ENCODE measurements around the gene CYTIP. TPM values are rescaled to one million over a fixed set of nuclear protein-coding genes. Genes with fewer than 3 reads are reported as not detected.
"Not testable (repeated sequence)": the region's sequence is repeated elsewhere in the genome, so short reads cannot be mapped to it uniquely, and the experiment has no call there.

The CYTIP gene
- total and polyA plus RNA-seq, 2 donors from 2014 or later: 3.5 to 24.0 TPM

DNA sequence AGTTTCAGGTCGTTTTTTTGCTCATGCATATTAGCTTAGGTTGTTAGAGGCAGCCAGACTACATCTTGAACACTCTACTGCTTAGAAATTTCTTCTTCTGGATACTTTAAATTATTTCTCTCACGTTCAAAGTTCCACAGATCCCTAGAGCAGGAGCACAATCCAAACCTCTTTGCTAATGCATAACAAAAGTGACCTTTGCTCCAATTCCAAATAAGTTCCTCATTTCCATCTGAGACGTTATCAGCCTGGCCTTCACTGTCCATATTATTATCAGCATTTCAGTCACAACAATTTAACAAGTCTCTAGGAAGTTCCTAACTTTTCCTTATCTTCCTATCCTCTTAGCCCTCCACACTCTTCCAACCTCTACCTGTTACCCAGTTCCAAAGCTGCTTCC, 67.8 kb downstream of the CYTIP start:
- no peaks in the 10 kb centered on the region for H3K36me3 ChIP-seq (ENCODE audit: control insufficient read depth in 2 of 3, insufficient read depth in 3 of 3, low read length in 3 of 3)
- peaks cover 0 to 8% (median 2%) of the 10 kb centered on the region in 3 donors for H3K9me3 ChIP-seq (ENCODE audit: control insufficient read depth in 2 of 3, insufficient read depth in 1 of 3, low read length in 3 of 3)

DNA sequence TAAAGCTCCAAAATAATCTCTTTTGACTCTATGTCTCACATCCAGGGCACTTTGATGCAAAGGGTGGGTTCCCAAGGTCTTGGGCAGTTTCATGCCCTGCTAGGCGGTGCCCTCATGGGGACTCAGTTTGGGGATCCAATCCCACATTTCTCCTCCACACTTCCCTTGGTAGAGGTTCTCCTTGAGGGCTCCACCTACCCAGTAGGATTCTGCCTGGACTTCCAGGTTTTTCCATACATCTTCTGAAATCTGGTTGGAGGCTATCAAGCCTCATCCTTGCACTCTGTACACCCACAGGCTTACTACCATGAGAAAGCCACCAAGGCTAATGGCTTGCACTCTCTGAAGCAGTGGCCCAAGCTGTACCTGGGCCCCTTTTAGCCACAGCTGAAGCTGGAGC, 68.5 kb downstream of the CYTIP start:
- TF ChIP-seq, protein P1, sequence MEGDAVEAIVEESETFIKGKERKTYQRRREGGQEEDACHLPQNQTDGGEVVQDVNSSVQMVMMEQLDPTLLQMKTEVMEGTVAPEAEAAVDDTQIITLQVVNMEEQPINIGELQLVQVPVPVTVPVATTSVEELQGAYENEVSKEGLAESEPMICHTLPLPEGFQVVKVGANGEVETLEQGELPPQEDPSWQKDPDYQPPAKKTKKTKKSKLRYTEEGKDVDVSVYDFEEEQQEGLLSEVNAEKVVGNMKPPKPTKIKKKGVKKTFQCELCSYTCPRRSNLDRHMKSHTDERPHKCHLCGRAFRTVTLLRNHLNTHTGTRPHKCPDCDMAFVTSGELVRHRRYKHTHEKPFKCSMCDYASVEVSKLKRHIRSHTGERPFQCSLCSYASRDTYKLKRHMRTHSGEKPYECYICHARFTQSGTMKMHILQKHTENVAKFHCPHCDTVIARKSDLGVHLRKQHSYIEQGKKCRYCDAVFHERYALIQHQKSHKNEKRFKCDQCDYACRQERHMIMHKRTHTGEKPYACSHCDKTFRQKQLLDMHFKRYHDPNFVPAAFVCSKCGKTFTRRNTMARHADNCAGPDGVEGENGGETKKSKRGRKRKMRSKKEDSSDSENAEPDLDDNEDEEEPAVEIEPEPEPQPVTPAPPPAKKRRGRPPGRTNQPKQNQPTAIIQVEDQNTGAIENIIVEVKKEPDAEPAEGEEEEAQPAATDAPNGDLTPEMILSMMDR (IDR thresholded peaks at IDR 0.05; ENCODE audit: borderline replicate concordance, extremely low read depth, insufficient read depth): no peak

More for the DNA sequence above, 67.8 kb downstream of the CYTIP start:
- TF ChIP-seq, protein P1 (IDR thresholded peaks at IDR 0.05; ENCODE audit: borderline replicate concordance, extremely low read depth, insufficient read depth): no peak
- FAIRE-seq (no peak), DNase-seq (no peak)
- Histone ChIP-seq H3K27ac (ENCODE audit: low read depth in 2 of 2, low read length in 2 of 2) (no peak overlapping the region), H3K27me3 (ENCODE audit: control insufficient read depth, insufficient read depth, low read length) (no peaks in the 10 kb centered on the region), H3K9ac (ENCODE audit: low read length in 3 of 3) (no peak overlapping the region), H3K4me1 (ENCODE audit: control insufficient read depth in 2 of 3, insufficient read depth in 2 of 3, low read depth in 1 of 3, low read length in 3 of 3) (no peaks in the 10 kb centered on the region), H3K4me3 (ENCODE audit: low read length in 3 of 3) (no peak overlapping the region)
- intact Hi-C loops (cut with DNase I): no loop called here

DNA sequence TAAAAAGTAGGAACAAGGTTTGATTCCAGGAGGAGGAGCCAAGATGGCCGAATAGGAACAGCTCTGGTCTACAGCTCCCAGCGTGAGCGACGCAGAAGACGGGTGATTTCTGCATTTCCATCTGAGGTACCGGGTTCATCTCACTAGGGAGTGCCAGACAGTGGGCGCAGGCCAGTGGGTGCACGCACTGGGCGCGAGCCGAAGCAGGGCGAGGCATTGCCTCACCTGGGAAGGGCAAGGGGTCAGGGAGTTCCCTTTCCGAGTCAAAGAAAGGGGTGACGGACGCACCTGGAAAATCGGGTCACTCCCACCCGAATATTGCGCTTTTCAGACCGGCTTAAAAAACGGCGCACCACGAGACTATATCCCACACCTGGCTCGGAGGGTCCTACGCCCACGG, 75.4 kb downstream of the CYTIP start:
- H3K4me1 ChIP-seq (ENCODE audit: control insufficient read depth in 2 of 3, insufficient read depth in 2 of 3, low read depth in 1 of 3, low read length in 3 of 3); H3K36me3 ChIP-seq (ENCODE audit: control insufficient read depth in 2 of 3, insufficient read depth in 3 of 3, low read length in 3 of 3); H3K4me3 ChIP-seq (ENCODE audit: low read length in 3 of 3); H3K27me3 ChIP-seq (ENCODE audit: control insufficient read depth, insufficient read depth, low read length); H3K9ac ChIP-seq (ENCODE audit: low read length in 3 of 3); H3K9me3 ChIP-seq (ENCODE audit: control insufficient read depth in 2 of 3, insufficient read depth in 1 of 3, low read length in 3 of 3); intact Hi-C loops (cut with DNase I); FAIRE-seq; DNase-seq; H3K27ac ChIP-seq (ENCODE audit: low read depth in 2 of 2, low read length in 2 of 2): not testable (repeated sequence)

More for the DNA sequence above, 68.5 kb downstream of the CYTIP start:
- intact Hi-C loops (cut with DNase I): no loop called here
- Histone ChIP-seq H3K36me3 (ENCODE audit: control insufficient read depth in 2 of 3, insufficient read depth in 3 of 3, low read length in 3 of 3) (no peaks in the 10 kb centered on the region), H3K9me3 (ENCODE audit: control insufficient read depth in 2 of 3, insufficient read depth in 1 of 3, low read length in 3 of 3) (peaks cover 0 to 8% (median 2%) of the 10 kb centered on the region in 3 donors), H3K4me1 (ENCODE audit: control insufficient read depth in 2 of 3, insufficient read depth in 2 of 3, low read depth in 1 of 3, low read length in 3 of 3) (no peaks in the 10 kb centered on the region), H3K9ac (ENCODE audit: low read length in 3 of 3) (no peak overlapping the region), H3K27ac (ENCODE audit: low read depth in 2 of 2, low read length in 2 of 2) (no peak overlapping the region), H3K27me3 (ENCODE audit: control insufficient read depth, insufficient read depth, low read length) (no peaks in the 10 kb centered on the region), H3K4me3 (ENCODE audit: low read length in 3 of 3) (no peak overlapping the region)
- no peak for DNase-seq
- FAIRE-seq: no peak

DNA sequence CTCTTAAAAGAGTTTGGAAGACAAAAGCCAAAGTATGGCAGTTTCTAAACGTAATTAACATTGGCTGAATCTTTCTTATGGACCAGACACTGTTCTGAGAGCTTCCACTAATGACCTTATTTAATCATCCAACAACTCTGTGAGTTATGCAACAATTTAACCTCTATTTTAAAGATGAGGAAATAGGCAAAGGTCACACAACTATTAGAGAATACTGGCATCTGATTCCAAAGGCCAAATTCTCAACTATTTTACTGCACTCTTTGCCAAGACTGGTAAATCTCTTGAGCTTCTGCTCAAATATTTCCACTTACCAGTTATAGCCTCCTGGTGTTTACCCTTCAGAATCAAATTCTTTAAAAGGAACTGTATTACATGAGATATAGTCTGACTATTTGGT, 76.2 kb downstream of the CYTIP start:
- Histone ChIP-seq H3K27me3 (ENCODE audit: control insufficient read depth, insufficient read depth, low read length) (no peaks in the 10 kb centered on the region), H3K27ac (ENCODE audit: low read depth in 2 of 2, low read length in 2 of 2) (no peak overlapping the region), H3K9ac (ENCODE audit: low read length in 3 of 3) (no peak overlapping the region), H3K9me3 (ENCODE audit: control insufficient read depth in 2 of 3, insufficient read depth in 1 of 3, low read length in 3 of 3) (no peaks in the 10 kb centered on the region), H3K4me1 (ENCODE audit: control insufficient read depth in 2 of 3, insufficient read depth in 2 of 3, low read depth in 1 of 3, low read length in 3 of 3) (no peaks in the 10 kb centered on the region), H3K4me3 (ENCODE audit: low read length in 3 of 3) (no peak overlapping the region), H3K36me3 (ENCODE audit: control insufficient read depth in 2 of 3, insufficient read depth in 3 of 3, low read length in 3 of 3) (no peaks in the 10 kb centered on the region)
- DNase-seq (no peak), FAIRE-seq (no peak)
- TF ChIP-seq, protein P1 (IDR thresholded peaks at IDR 0.05; ENCODE audit: borderline replicate concordance, extremely low read depth, insufficient read depth): no peak
- intact Hi-C loops (cut with DNase I): no loop called here

Other genes starting within 250 kb of the CYTIP start
- gene GALNT5, start 186.4 kb downstream of the CYTIP start, total RNA-seq: 0.47 TPM
- 0.06 TPM for gene GALNT5, start 186.4 kb downstream of the CYTIP start, polyA plus RNA-seq (ENCODE audit: insufficient read depth, low read depth, low replicate concordance)
- 1.6 TPM for gene ERMN, start 118.3 kb downstream of the CYTIP start, total RNA-seq
- gene ERMN, start 118.3 kb downstream of the CYTIP start, polyA plus RNA-seq (ENCODE audit: insufficient read depth, low read depth, low replicate concordance): 0.11 TPM
- gene ACVR1C, start 184.8 kb upstream of the CYTIP start, total RNA-seq: 0.79 TPM
- 0.28 TPM for gene ACVR1C, start 184.8 kb upstream of the CYTIP start, polyA plus RNA-seq (ENCODE audit: insufficient read depth, low read depth, low replicate concordance)